Stimulated activated CD4-positive, alpha-beta T cell treated with anti-CD3 and anti-CD28 coated beads, Interleukin-2, amount 100 ng/mL, for 48 hours (primary cell): ENCODE data around the gene KRT84.

Source experiments
- DNase-seq, 2 donors: peaks; one replicate each; pipeline ENCODE4 v3.0.0-alpha.2; 2020

KRT84 gene

DNA sequence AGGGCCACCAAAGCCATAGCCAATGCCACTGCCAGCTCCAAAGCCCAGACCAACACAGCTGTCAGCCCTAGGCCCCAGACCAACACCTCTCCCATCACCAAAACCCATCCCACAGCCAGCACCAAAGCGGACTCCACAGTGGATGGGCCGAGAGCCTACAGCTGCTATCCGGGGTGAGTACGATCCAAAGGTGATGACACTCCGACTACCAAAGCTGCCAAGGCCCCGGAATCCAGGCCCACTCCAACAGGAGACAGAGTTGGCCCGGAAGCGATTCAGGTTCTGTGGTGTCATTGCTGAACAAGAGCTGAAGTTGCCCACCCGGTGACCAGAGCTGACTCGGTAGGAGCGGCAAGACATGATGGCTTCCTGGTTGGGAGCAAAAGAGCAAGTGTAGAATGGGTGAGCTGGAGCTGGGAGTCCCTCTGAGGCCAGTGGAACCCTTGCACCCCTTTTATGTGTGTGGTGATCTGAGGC lies at the start of gene KRT84:
TSS of gene KRT84 (minus strand) at position 427 of the 477 bp plus-strand sequence. CDS start at position 360, 67 bp downstream.
- DNase-seq, result no peak

DNA sequence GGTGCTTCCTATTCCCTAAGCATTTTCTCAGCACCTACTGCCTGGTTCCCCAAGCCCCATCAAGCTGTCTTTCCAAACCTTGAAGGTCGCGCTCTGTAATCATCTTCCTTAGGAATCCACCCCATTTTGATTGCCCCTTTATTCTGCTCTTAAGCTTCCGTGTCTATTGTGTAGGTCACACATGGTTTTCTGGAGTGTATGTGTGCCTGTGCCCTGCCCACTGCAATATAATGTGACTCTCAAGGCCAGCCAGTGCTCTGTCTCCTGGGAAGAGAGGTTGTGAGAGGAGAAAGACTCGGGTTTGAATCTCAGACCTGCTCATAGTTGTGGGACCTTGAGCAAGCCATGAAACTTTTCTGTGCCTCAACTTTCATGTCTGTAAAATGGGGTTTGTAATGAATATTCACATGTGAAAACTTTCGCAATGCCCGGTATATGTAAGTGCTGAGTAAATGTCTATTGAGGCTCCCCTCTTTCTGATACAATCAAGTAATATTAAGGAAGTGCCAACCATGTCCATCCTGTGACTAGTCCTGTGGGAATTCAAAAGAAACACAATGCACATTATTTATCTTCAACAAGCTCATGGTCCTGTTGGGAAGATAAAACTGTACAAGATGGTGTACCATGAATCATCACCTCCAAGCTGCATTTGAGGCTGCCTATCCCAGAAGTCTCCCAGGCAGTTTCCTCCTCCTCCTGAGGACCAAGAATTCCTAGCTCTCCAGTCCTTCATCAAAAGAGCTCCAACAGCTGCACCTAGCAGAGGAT lies 49.5 kb upstream of the KRT84 start:
- DNase-seq, result no peak

GRCh38 chr12:52434081-52434733 lies 48.8 kb upstream of the KRT84 start, which contains the start of gene KRT75:
TSS of gene KRT75 (minus strand) at chr12:52434371. CDS start at chr12:52434304, 67 bp downstream.
- no peak for DNase-seq

- DNase-seq, result no peak
Measured at GRCh38 chr12:52433501-52434080, 48.1 kb upstream of the KRT84 start.

- DNase-seq, result no peak
Measured at GRCh38 chr12:52432559-52433207, 47.2 kb upstream of the KRT84 start.

GRCh38 chr12:52428121-52428520 lies 42.7 kb upstream of the KRT84 start:
- DNase-seq, result no peak

DNA sequence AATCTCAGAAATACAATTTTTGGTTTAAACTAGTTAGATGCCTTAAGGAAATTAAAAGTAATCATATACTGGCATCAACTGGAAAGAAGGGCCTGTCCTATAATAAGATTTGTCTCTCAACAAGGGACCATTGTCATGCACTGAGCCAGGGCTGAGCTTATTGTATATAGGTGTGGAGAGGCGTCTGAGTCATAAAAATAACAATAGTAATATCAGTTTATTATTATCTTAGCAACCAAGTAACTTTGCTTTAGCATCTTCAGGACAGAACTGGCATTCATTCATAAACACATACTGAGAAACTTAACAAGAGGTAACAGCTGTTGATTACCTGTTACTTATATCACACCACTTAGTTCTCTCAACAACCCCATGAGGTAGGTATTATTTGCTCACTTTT lies 41.6 kb upstream of the KRT84 start:
- DNase-seq, result no peak

DNA sequence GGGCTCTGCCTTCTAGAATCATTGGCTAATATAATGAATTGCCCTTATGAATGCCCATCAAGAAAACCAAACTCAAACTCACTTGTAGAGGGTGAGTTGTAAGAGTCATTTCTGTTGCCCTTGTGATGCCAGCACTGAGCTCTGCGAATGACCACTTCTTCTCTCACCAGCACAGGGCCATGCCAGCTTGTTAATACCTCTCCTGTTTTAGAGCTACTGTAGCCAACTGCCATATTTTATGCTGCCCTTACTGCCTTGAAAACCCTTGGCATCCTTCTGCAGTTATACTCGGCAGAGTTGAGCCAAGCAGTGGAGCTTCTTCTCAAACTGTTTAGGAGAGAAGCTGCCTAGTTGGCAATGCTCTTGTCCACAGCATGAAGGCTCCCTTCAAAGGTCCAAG lies 40.6 kb upstream of the KRT84 start:
- no peak for DNase-seq

DNA sequence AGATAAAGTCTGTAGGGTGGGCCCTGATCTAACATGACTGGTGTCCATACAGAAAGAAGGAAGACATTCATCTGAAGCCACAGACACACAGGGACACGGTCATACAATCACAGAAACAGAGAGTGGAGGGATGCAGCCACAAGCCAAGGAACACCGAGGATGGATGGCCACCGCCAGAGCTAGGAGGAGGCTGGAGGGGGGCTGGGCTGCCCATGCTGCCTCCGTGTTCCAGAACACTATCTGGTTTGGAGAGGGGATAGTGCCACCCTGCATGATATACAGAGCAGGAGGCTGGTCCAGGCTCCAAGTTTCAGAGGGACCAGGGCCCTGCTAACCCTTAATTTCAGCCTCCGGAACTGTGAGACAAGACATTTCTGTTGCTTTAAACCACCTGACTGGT lies 40.0 kb upstream of the KRT84 start:
- no peak for DNase-seq

DNA sequence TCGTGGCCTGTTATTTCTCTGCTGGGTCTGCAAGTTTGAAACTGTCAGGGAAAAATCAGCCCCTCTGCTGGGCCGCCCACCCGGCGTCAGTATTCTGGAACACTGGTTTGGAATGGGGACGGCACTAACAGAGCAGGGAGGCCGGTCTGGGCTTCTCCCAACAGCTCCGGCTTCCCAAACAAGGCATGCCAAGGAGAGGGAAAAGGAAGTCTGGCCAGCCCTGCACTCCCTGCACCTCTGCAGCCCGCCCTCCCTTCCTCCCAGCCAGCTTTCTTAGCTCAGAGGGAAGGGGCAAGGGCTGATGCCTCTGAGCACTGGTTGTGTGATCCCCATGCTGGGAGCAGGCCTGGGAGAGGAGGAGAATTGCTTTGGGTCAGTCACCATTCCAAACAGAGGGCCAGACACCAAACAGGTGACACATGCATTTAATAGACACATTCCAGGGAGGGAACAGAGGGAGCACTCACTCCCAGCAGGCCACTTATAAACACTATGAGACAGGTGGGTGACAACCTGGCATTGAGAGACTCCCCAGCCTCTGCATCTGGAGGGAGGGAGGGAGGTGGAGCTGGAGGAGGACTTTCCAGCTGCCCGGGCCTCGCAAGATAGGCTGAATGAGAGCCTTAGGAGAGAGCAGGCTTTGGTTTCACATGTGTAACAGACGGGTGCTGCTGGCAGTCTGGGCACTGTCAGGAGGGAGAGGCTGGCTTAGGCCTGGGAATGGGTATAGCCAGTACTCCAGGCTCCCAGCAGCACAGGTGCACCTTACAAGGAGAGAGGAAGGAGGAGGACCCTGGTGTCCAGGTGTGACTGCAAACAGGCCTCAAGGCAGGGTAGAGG lies 38.4 kb upstream of the KRT84 start:
- no peak for DNase-seq

DNA sequence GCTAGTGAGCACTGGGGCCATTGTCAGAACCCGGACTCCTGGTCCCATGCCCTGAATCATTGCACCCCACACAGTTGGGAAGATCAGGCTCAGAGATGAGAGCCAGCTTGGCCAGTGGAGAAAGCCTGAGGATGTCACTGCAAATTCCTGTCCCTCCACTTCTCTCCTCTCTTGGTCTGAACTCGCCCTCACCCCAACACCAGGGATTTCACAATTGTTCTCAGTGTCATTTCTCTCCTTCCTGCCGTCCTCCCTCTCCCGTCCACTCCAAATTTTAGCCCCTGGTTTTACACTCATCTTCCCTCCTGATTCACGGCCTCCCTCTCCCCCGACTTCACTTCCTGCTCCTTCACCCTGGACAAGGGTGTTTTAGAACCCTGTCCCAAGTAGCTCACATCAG lies 37.6 kb upstream of the KRT84 start:
- no peak for DNase-seq

DNA sequence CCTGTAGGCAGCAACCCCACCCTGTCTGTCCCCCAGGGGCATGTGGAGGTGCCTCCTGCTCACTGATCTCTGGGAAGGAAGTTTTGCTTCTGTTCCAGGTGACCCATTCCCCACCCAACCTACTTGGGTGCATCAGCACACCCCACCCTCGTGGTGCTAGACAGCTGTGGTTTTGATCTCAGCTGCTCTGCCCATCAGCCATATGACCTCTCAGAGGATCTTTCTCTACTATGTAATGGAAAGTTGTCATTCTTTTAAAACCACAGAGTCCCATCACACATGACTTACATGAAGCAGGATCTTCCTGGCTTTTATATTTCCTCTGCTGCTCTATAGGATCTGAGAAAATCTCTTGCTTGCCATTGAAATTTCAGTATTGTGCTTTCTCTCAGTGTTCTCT lies 34.2 kb upstream of the KRT84 start:
- DNase-seq, result no peak

DNA sequence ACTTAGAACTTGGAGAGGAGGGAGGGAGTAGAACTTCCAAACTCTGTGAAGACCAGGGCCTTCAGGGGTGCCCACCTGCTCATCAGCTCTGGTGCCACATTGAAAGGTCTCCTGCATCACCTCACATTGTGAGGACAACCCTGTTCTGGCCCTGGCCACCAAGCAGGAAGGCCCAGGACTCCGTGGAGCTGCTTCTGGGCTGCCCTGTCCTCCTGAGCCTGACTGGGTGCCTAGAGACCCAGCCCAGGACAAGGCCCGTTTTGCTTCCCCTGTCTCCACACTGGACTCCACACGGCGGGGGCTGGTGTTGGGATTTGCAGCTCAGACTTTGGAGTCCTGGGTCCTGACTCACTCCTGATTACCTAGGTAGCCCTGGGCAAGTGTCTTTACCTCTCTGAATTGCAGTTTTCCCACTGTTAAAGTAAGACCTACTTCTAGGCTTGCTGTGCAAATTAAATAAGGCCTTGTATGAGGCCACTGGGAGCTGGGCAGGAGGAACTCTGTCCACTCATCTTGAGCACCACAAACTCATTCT lies 33.2 kb upstream of the KRT84 start:
- no peak for DNase-seq

GRCh38 chr12:52417740-52418139 lies 32.3 kb upstream of the KRT84 start:
- no peak for DNase-seq

- no peak for DNase-seq
Measured at GRCh38 chr12:52416795-52417194, 31.3 kb upstream of the KRT84 start.

- no peak for DNase-seq
Measured at GRCh38 chr12:52415870-52416750, 30.7 kb upstream of the KRT84 start.

DNA sequence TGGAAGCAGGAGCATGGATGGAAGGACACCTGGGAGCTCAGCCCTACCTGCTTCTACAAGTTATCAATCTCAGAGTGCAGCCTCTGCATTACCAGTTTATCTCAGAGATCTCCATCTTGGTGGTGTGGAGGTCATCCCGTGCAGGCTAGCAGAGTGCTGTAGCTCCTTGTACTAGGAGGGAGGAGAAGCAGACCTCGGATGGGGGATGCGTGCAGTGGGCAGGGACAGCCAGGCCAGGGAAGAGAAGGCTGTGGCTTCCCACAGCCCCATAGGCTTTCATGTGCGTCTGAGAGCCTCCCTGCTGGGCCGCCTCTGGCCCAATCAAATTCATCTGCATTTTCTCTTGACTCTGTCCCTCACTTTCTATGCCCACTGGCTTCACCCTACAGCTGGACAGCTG lies 29.5 kb upstream of the KRT84 start:
- DNase-seq, result no peak

DNA sequence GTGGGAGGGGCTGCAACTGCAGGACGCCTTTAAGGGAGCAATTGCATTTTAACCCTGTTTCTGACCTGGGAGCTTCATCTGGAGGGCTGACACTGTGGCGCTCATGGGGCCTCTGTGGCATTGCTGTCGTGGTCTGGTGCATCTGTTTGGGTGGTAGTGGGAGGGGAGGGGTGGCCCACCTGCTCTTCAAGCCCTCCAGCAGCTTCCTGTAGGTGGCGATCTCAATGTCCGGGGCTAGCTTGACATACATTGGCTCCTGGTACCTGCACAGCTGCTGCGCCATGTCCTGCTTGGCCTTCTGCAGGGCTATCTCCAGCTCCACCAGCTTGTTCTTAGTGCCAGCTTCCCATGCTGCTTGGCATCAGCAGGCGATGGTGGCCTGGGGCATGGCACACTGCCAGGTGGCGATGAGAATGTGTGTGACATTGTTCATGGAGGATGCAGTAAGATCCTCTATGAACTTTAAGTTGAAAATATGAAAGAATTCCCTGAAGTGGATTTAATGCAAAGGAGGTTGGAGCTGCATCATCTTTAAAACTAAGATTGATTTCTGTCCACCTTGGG lies 28.4 kb upstream of the KRT84 start:
- DNase-seq, result no peak

DNA sequence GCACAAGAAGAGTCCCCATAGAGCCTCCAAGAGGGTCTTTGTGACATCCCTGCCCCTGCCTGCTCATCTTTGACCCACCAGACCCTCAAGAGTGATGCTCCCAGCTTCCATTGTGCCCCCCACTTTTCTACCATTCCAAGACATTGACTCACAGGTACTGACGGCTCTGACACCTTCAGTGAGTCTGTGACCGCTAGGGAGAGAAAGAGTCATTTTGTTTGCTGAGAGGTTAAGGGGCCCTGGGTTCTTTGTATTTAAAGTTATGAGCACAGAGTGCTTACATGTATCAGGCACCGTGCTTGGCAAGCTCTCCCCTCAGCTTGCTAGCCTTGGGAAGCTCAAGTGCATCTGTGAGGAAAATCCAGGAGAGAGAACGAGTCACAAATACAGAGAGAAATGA lies 27.8 kb upstream of the KRT84 start:
- DNase-seq, result no peak

GRCh38 chr12:52411815-52412214 lies 26.4 kb upstream of the KRT84 start:
- no peak for DNase-seq
